Activated CD4-positive, CD25-positive, alpha-beta regulatory T cell (primary cell): ENCODE data around the gene CCDC86.
A peak's percentile ranks its signal among the peaks of the same experiment; 100 is the strongest.
"Not testable (repeated sequence)": the region's sequence is repeated elsewhere in the genome, so short reads cannot be mapped to it uniquely, and the experiment has no call there.

Experiments used
- DNase-seq, 4 experiments: peaks; one replicate each; lab custom pipeline; 2025; lab: John Stamatoyannopoulos, UW

CCDC86 gene, protein sequence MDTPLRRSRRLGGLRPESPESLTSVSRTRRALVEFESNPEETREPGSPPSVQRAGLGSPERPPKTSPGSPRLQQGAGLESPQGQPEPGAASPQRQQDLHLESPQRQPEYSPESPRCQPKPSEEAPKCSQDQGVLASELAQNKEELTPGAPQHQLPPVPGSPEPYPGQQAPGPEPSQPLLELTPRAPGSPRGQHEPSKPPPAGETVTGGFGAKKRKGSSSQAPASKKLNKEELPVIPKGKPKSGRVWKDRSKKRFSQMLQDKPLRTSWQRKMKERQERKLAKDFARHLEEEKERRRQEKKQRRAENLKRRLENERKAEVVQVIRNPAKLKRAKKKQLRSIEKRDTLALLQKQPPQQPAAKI

DNA sequence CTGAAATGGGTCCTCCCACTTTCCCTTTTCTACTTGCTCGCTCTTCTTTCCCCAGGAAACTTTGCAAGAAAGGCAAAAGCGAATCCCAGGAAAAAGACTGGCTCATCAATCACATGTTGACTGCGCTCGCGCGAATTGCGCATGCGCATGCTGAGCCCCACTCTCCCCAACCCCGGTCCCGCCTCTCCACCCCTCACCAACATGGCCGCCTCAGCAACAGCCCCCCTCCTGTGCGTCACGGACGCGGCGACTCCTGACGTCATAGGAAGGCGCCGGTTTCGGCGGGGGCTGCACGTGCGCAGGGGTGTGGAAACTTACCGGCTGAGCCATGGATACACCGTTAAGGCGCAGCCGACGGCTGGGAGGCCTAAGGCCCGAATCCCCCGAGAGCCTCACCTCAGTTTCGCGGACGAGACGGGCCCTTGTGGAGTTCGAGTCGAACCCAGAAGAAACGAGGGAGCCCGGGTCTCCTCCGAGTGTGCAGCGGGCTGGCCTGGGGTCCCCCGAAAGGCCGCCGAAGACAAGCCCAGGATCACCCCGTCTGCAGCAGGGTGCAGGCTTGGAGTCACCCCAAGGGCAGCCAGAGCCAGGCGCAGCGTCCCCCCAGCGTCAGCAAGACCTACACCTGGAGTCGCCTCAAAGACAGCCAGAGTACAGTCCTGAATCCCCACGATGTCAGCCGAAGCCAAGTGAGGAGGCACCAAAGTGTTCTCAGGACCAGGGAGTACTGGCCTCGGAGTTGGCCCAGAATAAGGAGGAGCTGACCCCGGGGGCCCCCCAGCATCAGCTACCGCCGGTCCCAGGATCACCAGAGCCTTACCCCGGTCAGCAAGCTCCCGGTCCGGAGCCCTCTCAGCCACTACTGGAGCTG, at the start of gene CCDC86:
TSS of gene CCDC86 (plus strand) at position 317 of the 871 bp plus-strand sequence. CDS start at position 329, 12 bp downstream.
- peak; percentile 91 to 98 (median 96) for DNase-seq

DNA sequence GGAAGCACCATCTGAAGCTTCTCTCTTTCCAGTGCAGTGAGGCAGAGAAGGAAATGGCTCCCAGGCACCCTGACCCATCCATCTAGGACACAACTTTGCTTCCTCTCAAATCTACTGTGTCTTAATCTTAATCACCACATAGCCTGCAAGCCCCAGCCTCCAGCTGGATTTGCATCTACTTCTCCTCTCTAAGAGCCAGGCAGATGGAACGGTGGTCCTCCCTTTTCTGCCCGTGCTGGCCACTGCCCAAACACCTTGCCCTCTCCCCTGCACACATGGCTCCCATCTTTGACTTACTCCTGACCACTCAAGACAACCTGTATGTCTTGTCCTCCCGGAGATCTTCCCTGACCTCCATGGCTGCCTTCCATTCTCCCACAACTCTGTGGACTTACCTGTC, 49.4 kb upstream of the CCDC86 start:
- DNase-seq, result no peak

DNA sequence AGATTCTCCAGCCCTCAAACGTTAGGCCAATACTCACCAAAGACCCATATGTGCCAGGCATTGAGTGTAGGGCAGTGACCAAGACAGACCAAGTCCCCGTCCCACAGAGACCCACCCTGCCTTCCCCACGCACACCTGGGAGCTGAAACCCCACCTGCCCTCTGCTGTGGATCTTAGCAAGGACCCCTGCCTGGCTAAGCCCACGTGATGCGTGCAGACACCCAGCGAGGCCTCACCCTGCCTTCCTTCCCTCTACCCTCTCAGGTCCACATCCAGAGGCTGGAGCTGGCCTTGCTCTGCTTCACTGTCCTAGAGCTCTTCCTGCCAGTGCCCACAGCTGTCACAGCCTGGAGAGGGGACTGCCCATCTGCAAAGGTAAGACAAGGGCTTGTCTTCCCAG, 46.6 kb upstream of the CCDC86 start:
- DNase-seq, result no peak

DNA sequence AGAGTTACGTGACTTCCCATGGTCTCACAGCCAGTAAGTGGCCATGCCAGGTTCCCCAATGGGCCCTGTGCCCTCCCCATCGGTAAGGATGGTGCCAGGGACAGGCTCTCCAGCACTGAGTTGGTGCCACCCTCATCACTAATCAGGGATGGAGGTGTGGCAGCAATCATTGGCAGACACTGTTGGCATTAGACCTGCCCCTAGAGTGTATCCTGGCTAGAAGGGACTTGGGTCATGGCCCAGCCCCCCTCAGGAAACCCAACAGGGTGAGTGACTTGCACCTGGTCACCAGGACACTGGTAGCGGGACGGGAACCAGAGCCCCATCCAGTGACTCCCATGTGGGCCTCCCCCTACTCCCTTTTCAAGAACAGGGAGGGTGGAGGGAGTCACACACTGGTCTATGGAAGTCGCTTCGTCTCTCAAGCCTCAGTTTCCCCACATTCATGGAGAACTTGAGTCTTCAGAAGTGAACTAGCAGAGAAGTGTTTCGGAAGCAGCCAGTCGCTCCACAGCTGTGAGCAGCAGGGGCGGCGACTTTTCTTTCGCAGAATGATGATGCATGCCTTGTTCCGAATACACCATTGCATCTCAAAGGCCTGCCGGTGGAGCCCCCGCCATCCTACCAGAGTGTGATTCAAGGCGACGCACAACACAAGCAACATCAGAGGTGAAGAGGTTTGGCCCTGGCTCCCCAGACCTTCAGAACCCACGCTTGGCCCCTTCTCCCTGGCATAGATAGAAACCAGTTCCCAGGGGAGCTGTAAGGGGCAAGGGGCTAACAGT, 43.9 kb upstream of the CCDC86 start:
- no peak for DNase-seq

DNA sequence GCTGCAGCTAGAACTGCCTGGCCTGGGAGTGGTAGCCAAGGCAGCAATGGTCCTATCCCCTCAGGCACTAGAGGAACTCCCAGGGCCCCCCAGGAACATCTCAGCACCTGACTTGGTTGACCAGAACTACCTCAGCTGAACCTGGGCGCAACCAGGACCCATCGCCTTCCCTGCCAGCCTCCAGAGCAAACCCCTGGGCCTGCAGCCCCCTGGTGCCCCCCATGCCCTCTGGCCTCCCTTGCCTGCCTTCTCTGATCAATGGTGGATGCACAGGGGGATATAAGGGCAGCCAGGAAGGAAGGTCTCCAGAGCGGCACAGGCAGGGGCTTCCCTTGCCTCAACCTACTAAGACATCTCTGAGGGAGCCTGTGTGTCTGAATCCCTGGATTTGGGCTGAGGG, 43.3 kb upstream of the CCDC86 start:
- DNase-seq, result no peak

DNA sequence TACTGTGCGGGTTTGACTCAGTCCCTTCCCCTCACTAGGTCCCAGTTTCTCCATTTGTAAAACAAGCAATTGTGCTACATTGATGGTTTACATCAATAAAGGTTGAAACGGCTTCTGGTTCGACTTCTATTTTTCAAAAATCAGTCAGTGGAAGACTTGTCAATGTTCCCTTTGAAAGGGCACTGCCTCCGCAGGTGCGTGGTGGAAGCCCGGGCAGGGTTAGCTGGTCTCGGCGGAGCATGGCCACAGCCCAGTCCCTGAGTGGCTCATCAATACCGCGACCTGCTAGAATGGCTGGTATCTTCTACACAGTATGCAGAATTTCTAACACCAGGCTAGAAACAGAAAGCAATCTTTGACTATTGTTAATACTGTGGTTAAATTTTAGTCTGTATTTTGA, 40.7 kb upstream of the CCDC86 start:
- no peak for DNase-seq

DNA sequence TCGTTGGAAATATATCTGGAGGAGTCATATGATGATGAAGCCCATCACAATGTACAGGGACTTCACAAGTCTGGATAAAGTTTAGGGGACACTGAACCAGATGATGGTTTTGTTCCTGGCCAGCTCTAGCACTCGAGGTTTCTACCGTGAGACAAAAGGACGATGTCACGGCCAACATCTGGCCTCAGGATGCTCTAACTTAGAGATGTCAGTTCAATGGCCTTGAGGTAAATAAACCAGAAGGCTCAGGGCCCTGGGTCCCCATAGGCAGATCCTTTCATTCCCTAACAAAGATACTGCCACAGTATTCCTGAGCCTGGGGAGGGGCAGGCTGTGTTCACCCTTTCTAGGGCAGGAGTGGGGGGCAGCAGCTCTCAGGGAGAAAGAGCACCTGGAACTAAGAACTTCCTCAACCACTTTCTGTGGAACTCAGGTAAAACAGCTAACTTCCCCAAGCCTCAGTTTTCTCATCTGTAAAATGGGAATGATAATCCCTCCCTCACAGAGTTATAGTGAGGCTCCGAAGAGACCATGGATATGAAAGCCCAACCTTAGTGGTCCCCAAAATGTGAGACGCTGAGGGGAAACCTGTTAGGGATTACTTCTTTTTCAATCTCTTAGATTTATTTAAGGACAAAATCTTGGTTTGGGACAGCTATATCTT, 38.5 kb upstream of the CCDC86 start:
- no peak for DNase-seq

DNA sequence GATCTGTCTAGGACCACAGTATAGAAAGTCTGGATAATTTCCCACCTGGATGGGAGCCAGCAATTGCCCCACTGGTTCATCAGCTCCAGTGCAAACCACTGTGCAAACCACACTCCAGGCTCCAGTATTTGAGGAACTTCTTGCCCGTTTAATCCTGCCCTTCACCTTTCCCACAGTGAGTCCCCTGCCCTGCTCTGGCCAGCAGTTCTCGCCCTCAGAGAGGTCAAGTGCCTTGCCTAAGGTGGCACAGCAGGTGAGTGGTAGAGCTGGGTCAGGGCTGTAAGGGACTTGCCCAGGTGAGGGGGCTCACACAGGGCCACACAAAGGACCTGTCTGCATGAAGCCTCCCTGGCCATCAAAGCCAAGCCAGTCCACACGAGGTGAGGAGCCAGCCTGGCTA, 32.7 kb upstream of the CCDC86 start:
- DNase-seq, result no peak

DNA sequence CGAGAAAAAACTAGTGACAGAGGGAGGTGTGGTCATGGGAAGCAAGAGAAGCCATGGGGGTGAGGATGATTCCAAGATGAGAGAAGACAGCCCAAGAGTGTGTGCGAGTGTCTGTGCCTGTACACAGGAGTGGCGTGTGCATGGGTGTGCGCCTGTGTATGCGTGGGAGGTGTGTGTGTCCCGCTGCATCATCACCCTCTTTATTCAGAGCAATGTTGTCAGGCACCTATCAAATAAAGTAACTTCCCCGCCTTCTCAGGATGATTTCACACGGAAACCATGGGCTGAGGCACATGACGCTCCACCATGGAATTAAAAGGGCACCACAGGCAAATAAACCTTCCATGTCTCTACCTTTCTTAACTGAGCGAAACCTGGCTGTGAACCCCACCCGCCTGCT, 32.2 kb upstream of the CCDC86 start:
- DNase-seq, result no peak

DNA sequence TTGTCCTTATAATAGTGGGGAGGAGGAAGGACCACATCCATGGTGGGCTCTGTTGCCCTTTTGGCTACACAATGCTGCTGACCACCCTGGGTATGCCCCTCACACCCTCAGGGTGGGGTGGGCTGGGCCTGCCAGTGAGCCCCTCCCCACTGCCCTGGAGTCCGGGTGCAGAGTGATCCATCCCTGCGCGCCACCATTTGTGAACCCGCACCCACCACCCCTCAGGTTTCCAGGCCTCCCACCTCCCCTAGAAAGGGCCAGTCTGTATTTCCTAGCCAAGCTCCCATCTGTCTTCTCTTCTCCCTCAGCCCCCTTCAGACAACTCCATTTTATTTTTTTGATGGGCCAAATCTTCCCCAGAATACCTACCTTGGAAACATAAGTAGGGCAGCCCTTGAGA, 31.8 kb upstream of the CCDC86 start:
- DNase-seq, result no peak

DNA sequence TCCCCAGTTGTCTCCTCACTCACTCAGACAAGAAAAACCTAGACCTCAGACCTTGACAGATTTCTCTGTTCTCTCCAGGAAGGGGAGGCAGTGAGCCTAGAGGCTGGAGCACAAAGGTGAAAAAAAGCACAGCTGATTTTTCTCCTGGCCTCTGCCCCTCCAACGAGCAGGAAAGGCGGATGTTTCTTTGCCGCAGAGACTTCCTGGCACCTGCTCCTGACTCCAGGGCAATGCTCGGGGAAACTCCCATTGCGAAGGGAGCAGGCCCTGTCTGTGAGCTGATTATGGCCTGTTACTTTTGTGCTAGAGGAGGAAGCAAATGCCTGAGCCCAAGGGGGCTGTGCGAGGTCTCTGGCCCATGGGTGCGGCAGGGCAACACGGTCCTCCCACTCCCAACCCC, 31.3 kb upstream of the CCDC86 start:
- no peak for DNase-seq

DNA sequence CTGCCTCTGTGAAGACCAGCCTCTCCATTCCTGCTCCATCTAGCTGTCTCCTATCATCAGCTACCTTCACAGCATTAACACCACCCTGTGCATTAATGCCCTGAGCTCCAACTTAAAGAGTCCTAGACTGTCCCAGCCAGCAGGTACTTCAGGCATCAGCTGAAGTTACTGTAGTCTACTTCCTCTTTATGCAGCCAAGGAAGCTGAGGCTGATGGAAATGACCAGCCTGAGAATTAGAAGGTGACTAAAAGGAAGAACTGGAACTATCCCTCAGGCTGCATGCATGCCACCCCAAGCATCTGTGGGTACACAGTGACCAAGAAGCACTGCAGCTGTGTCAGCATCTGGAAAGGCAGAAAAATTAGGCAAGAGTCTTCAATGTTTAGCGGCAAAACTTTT, 28.6 kb upstream of the CCDC86 start:
- DNase-seq, result no peak

DNA sequence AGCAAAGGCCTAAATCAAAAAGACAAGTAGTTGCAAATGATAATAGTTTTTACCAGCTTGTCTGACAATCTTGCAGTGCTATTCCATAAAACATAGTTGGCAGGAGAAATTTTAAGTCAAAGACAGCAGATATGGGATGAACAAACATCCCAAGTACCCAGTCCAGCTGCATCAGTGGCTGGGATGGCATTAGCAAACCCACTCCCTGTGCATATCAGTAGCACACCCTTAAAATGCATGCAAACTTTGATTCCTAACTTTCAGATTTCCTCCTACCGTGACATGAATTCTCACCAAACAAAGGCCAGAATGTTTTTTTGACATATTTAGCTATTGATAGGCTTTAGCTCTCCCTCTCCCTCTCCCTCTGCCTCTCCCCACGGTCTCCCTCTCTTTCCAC, 27.8 kb upstream of the CCDC86 start:
- no peak for DNase-seq

DNA sequence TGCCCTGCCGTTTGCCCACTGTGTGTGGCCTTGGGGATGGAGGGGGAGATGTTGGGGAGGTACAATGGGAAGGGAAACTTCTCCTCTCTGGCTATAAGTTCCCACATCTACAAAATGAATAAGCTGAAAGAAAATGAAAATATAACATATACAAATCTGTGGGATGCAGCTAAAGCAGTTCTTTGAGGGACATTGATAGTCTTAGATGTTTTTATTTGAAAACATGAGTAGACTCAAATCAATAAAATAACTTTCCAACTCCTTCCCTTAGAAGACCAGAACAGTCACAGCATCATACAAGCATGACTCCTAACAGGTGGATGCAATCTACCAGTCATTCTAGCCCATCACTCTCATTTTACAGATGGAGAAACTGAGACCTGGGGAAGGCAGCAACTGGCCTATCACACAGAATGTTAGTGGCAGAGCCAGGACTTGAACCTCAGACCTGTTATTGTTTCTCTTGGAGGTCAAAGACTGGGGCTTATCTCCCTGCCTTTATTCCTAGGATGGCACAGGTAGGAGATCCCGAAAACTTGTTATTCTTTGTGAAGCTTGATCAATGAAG, 25.2 kb upstream of the CCDC86 start:
- no peak for DNase-seq

DNA sequence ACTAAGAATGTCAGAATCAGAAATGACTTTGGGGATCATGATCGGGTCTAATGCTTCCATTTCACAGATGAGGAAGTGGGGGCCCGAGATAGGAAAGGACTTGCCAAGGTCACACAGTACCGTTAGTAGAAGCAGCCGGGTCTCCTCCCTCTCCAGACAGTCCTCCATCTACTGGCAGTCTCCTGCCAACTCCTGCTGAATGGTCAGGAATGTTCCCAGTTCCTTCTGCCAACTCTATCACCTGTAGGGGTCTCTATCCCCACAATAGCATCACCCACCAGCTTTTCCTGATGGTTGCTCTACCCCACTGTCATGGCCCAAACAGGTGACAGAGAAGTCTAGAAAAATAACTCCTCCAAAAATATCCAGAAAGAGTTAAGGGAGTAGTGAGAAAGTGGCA, 23.9 kb upstream of the CCDC86 start:
- DNase-seq, result no peak

DNA sequence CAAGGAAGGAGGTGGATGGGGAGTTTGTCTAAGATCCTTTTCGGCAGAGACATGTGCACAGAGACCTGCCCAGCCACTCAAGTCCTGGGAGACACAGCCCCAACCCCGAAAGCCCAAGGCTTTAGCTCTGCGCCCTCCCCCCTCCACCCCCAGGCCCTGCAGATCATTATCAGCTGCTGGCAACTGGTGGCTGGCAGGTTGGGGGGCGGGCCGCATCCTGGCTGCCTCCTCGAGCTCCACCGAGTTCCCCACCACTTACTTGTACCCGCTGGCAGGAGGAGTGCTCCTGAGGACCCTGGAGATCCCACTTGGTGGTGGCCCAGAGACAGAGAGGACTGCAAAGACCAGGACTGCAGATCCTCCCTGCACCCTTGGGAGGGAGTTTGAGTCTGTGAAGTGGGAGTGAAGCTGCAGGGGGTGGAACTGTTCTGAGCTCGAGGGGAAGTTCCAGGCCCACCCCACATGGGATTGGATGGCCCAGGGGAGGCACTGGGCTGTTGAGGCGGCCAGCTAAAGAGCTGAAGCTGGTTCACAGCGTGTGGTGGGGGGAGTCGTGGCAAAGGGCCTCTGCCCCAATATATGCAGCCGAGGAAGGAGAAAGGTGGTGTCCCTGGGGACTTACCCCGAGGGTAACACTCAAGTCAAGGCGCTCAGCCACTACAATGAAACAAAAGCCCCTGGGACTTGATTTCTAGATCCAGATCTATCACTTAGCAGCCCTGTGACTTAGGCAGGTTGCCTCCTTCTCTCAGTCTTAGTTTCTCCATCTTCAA, 19.9 kb upstream of the CCDC86 start:
- no peak for DNase-seq

DNA sequence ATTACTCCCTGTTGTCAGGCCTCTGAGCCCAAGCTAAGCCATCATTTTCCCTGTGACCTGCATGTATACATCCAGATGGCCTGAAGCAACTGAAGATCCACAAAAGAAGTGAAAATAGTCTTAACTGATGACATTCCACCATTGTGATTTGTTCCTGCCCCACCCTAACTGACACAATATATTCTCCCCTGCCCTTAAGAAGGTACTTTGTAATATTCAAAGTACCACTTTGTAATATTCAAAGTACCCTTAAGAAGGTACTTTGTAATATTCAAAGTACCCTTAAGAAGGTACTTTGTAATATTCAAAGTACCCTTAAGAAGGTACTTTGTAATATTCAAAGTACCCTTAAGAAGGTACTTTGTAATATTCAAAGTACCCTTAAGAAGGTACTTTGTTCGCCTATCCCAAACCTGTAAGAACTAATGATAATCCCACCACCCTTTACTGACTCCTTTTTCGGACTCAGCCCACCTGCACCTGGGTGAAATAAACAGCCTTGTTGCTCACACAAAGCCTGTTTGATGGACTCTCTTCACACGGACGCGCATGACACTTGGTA, 18.1 kb upstream of the CCDC86 start:
- DNase-seq, result not testable (repeated sequence)

DNA sequence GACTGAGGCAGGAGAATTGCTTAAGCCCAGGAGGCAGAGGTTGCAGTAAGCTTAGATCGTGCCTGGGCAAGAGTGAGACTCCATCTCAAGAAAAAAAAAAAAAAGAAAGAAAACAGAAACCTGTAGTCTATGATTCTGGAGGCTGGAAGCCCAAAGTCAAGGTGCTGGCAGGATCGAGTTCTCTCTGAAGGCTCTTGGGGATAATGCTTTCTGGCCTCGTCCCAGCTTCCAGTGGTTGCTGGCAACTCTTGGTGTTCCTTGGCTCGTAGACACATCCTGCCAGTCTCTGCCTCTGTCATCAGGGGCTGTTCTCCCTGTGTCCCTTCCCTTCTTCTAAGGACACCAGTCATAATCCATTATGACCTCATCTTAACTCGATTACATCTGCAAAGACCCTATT, 16.8 kb upstream of the CCDC86 start:
- DNase-seq, result no peak

DNA sequence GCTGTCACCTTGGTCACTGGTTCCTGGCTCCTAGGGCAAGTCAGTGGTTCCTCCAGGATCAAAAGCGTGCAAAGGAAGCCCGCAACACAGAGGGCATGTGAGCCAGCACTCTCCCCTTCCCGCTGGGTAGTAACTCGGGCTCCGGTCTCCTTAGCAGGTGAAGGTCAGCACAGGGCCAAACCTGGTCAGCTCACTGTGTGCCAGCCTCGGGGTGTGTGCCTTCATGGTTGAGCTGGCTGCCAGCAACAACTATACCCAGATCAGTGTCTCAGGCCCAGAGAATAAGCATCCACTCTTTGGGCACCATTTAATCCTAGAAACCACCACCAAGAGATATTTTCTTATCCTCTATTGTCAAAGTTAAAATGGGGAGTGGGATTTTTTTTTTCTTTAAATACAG, 16.1 kb upstream of the CCDC86 start:
- DNase-seq, result no peak

DNA sequence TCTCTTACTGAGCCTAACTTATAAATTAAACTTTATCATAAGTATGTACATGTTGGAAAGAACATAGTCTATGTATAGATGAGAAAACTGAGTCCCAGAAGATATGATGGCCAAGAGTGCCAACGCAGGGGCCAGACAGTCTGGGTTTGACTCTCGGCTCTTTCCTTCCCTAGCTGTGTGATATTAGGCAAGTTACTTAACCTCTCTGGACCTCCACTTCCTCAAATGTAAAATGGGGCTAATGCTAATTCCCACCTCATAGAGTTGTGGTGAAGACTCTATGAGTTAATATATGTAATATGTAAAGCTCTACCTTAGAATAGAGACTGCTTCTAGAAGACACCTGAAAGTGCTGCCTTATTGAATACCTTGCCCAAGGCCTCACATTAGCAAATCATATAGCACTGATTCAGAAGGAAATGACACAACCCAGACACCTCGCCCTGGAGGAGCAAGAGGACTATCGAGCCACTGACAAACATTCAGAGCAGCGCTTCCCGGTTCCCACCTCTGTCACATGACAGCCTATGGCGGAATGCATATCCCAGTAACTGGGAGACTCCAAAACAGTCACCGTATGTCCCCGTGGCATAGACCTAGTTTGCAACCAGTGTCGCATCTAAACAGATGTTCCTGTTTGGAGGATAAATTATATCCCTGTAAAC, 11.3 kb upstream of the CCDC86 start:
- no peak for DNase-seq
